Kidney (tissue), 14 donors: Measurements from ENCODE around the gene SP3. TPM values are rescaled to one million over a fixed set of nuclear protein-coding genes. Genes with fewer than 3 reads are reported as not detected.

Source experiments
- DNase-seq, 5 donors: peaks; one replicate each; pipeline ENCODE4 v3.0.0-alpha.2; 2013 to 2020
- FAIRE-seq: peaks from 2 replicates; lab custom pipeline; 2012; peaks lifted over from hg19 to GRCh38; lab: Jason Lieb, UNC
- H3K27ac ChIP-seq, 2 donors: one replicate each; pipeline ENCODE4 v1.7.0; 2013; ENCODE audit warnings: low read depth in 2 of 2, low read length in 2 of 2, inconsistent platforms in 1 of 2
- H3K27me3 ChIP-seq: one replicate; pipeline ENCODE4 v1.7.1; 2013; ENCODE audit warnings: low read length, inconsistent platforms; ENCODE audit not compliant: control insufficient read depth, insufficient read depth
- H3K36me3 ChIP-seq, 3 donors: one replicate each; pipeline versions ENCODE4 v1.7.0 to v1.7.1; 2013; ENCODE audit warnings: low read length in 3 of 3, control low read depth in 1 of 3, inconsistent platforms in 1 of 3; ENCODE audit not compliant: insufficient read depth in 3 of 3, control insufficient read depth in 2 of 3
- H3K4me1 ChIP-seq, 3 donors: one replicate each; pipeline versions ENCODE4 v1.7.0 to v1.7.1; 2013; ENCODE audit warnings: low read length in 3 of 3, inconsistent platforms in 1 of 3, low read depth in 1 of 3; ENCODE audit not compliant: control insufficient read depth in 2 of 3, insufficient read depth in 2 of 3
- H3K4me3 ChIP-seq, 3 donors: one replicate each; pipeline versions ENCODE4 v1.7.0 to v1.8.1; 2013; ENCODE audit warnings: low read length in 3 of 3, control low read depth in 1 of 3, inconsistent platforms in 1 of 3
- H3K9ac ChIP-seq, 3 donors: one replicate each; pipeline versions ENCODE4 v1.7.0 to v1.7.1; 2013; ENCODE audit warnings: low read length in 3 of 3, control low read depth in 1 of 3, inconsistent platforms in 1 of 3
- H3K9me3 ChIP-seq, 3 donors: one replicate each; pipeline versions ENCODE4 v1.7.0 to v1.7.1; 2013; ENCODE audit warnings: low read length in 3 of 3, control low read depth in 1 of 3, inconsistent platforms in 1 of 3; ENCODE audit not compliant: control insufficient read depth in 2 of 3, insufficient read depth in 1 of 3
- intact Hi-C: fragments of 100-400 bp; cut with DNase I; formaldehyde crosslinking; loops from one replicate; pipeline ENCODE4 v1.11.1; 2022
- polyA plus RNA-seq: library from polyadenylated mRNA; stranded (reverse); fragments of 350-450 nt; fragmentation: Illumina TruSeq; extraction: RNeasy Lipid Tissue Mini Kit (QIAGEN cat#74804); gene quantifications from one replicate; pipeline ENCODE4 v1.2.3, GENCODE V29; 2014; ENCODE audit warnings: low read depth, low replicate concordance; ENCODE audit not compliant: insufficient read depth
- total RNA-seq: library from RNA; stranded (reverse); fragmentation: NEBNext Ultra II Directional; extraction: Animal tissue kit (Norgen Biotek cat#: 25700); gene quantifications from one replicate; pipeline ENCODE4 v1.2.1, GENCODE V29; 2021
- TF ChIP-seq, protein P1 (sequence below): IDR thresholded peaks from 3 replicates; pipeline ENCODE4 v1.5.1; 2012; ENCODE audit warnings: mild to moderate bottlenecking, moderate library complexity, borderline replicate concordance; ENCODE audit not compliant: insufficient read depth; ENCODE audit errors: extremely low read depth
- donor health status: control.
- donor health status: control.
- donor health status: control.
- donor health status: control.
- donor health status: control.
- donor health status: DM: yes; HTN: yes; CAD: no.
- donor health status: Normal renal cell carcinoma (clear cell type).

SP3 gene
- total and polyA plus RNA-seq, 2 donors from 2014 or later = 14.5 to 86.2 TPM

- FAIRE-seq = no peak
- no peak for DNase-seq
- intact Hi-C loops = no loop called here
- no peak overlapping the region for H3K4me3 ChIP-seq
- TF ChIP-seq, protein P1, sequence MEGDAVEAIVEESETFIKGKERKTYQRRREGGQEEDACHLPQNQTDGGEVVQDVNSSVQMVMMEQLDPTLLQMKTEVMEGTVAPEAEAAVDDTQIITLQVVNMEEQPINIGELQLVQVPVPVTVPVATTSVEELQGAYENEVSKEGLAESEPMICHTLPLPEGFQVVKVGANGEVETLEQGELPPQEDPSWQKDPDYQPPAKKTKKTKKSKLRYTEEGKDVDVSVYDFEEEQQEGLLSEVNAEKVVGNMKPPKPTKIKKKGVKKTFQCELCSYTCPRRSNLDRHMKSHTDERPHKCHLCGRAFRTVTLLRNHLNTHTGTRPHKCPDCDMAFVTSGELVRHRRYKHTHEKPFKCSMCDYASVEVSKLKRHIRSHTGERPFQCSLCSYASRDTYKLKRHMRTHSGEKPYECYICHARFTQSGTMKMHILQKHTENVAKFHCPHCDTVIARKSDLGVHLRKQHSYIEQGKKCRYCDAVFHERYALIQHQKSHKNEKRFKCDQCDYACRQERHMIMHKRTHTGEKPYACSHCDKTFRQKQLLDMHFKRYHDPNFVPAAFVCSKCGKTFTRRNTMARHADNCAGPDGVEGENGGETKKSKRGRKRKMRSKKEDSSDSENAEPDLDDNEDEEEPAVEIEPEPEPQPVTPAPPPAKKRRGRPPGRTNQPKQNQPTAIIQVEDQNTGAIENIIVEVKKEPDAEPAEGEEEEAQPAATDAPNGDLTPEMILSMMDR = no peak
- H3K9ac ChIP-seq = no peak overlapping the region
- H3K36me3 ChIP-seq = no peaks in the 10 kb centered on the region
- no peak overlapping the region for H3K27ac ChIP-seq
- no peaks in the 10 kb centered on the region for H3K27me3 ChIP-seq
- no peaks in the 10 kb centered on the region for H3K4me1 ChIP-seq
- no peaks in the 10 kb centered on the region for H3K9me3 ChIP-seq
Measured at GRCh38 chr2:173862612-173863217, 102.5 kb downstream of the SP3 start.

GRCh38 chr2:173860566-173860965, 104.6 kb downstream of the SP3 start:
- TF ChIP-seq, protein P1 = no peak
- intact Hi-C loops = no loop called here
- DNase-seq (no peak), FAIRE-seq (no peak)
- Histone ChIP-seq H3K27me3 (no peaks in the 10 kb centered on the region), H3K4me1 (no peaks in the 10 kb centered on the region), H3K4me3 (no peak overlapping the region), H3K27ac (no peak overlapping the region), H3K9ac (no peak overlapping the region), H3K36me3 (no peaks in the 10 kb centered on the region), H3K9me3 (no peaks in the 10 kb centered on the region)

GRCh38 chr2:173860082-173860481, 105.1 kb downstream of the SP3 start:
- Histone ChIP-seq H3K27ac (no peak overlapping the region), H3K9ac (no peak overlapping the region), H3K4me1 (no peaks in the 10 kb centered on the region), H3K36me3 (no peaks in the 10 kb centered on the region), H3K9me3 (no peaks in the 10 kb centered on the region), H3K27me3 (no peaks in the 10 kb centered on the region), H3K4me3 (no peak overlapping the region)
- TF ChIP-seq, protein P1 = no peak
- no peak for FAIRE-seq
- DNase-seq = no peak
- intact Hi-C loops = no loop called here

- DNase-seq (peak in 4 of 5 donors; percentile 53 to 62 (median 60)), FAIRE-seq (no peak)
- Histone ChIP-seq H3K27ac (no peak overlapping the region), H3K9ac (no peak overlapping the region), H3K4me3 (no peak overlapping the region), H3K4me1 (no peaks in the 10 kb centered on the region), H3K27me3 (no peaks in the 10 kb centered on the region), H3K36me3 (no peaks in the 10 kb centered on the region), H3K9me3 (no peaks in the 10 kb centered on the region)
- TF ChIP-seq, protein P1 = no peak
- intact Hi-C loops = no loop called here
Measured at GRCh38 chr2:173858291-173858731, 106.9 kb downstream of the SP3 start.
